Small intestine (tissue), 7 donors: Measurements from ENCODE around the gene MAP1LC3B2. TPM values are rescaled to one million over a fixed set of nuclear protein-coding genes. Genes with fewer than 3 reads are reported as not detected.

Experiments
- DNase-seq, 2 donors: peaks; one replicate each; pipeline versions ENCODE4 v3.0.0 to v3.0.0-alpha.2; 2013
- FAIRE-seq: peaks from 2 replicates; lab custom pipeline; 2012; peaks lifted over from hg19 to GRCh38; lab: Jason Lieb, UNC
- H3K27ac ChIP-seq, 3 donors: one replicate each; pipeline ENCODE4 v1.5.1; 2013; ENCODE audit warnings: low read length in 2 of 3, mild to moderate bottlenecking in 2 of 3, control low read depth in 1 of 3, inconsistent platforms in 1 of 3, low read depth in 1 of 3, moderate library complexity in 1 of 3
- H3K27me3 ChIP-seq, 3 donors: one replicate each; pipeline ENCODE4 v1.6.1; 2013; ENCODE audit warnings: low read length in 3 of 3, inconsistent platforms in 1 of 3; ENCODE audit not compliant: control insufficient read depth in 3 of 3, insufficient read depth in 3 of 3
- H3K36me3 ChIP-seq, 3 donors: one replicate each; pipeline ENCODE4 v1.6.1; 2013; ENCODE audit warnings: low read length in 3 of 3, inconsistent platforms in 1 of 3, low read depth in 1 of 3, mild to moderate bottlenecking in 1 of 3, moderate library complexity in 1 of 3; ENCODE audit not compliant: control insufficient read depth in 3 of 3, insufficient read depth in 2 of 3
- H3K4me1 ChIP-seq, 3 donors: one replicate each; pipeline ENCODE4 v1.6.1; 2013; ENCODE audit warnings: low read length in 2 of 3, inconsistent platforms in 1 of 3, low read depth in 1 of 3, mild to moderate bottlenecking in 1 of 3, moderate library complexity in 1 of 3; ENCODE audit not compliant: control insufficient read depth in 3 of 3, insufficient read depth in 2 of 3
- H3K4me3 ChIP-seq, 3 donors: one replicate each; pipeline ENCODE4 v1.5.1; 2013; ENCODE audit warnings: low read length in 3 of 3, control low read depth in 1 of 3, inconsistent platforms in 1 of 3, low read depth in 1 of 3, mild to moderate bottlenecking in 1 of 3, moderate library complexity in 1 of 3
- H3K9me3 ChIP-seq, 2 donors: one replicate each; pipeline ENCODE4 v1.6.1; 2013; ENCODE audit warnings: low read depth in 1 of 2, low read length in 1 of 2; ENCODE audit not compliant: control insufficient read depth in 2 of 2, insufficient read depth in 1 of 2
- WGBS, 3 donors: extraction: QIAGEN DNeasy Blood & Tissue Kit; methylation state at CpG; one replicate each; pipeline ENCODE4 v1.1.7; 2013; 5-methylcytosine and 5-hydroxymethylcytosine counted together
- polyA plus RNA-seq, 4 donors: library from polyadenylated mRNA; stranded (reverse) in 3 of 4; unstranded in 1 of 4; fragments of 200-250 nt in 3 of 4; fragments of 120-200 nt in 1 of 4; gene quantifications; one replicate each; pipeline versions ENCODE4 v1.2.1 to v1.2.3, GENCODE V29; 2013
- donor health status: healthy with polysubstance abuse.
- donor health status: control.
- donor health status: control.
- donor health status: Bipolar disorder and iron deficiency.
- donor health status: healthy.

The MAP1LC3B2 gene
- polyA plus RNA-seq, 4 donors, result 1.1 to 2.7 (median 2.0) TPM

DNA sequence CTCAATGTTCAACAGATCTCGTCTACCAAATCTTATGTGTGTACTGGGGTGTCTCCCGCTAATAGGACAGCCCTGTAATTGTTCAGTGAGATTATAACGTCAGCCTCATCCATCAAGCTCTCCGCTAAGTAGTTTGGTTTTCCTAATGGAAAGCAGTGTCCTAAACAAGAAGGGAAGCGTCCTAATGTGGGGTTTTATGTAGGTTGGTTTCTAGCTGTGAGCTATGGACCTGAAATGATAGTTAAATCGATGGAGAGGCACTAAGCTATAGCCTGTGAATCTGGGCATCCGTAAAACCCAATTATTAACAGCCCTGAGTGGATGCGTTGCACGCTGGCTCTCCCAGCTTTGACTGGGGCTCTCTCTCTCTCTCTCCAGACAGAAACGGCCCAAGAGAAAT is 9.2 kb upstream of the MAP1LC3B2 start:
- DNase-seq, result no peak
- Histone ChIP-seq H3K9me3 (peaks cover 0 to 2% of the 10 kb centered on the region in 2 donors), H3K4me3 (no peak overlapping the region), H3K4me1 (no peaks in the 10 kb centered on the region), H3K27ac (no peak overlapping the region), H3K36me3 (no peaks in the 10 kb centered on the region), H3K27me3 (no peaks in the 10 kb centered on the region)
- no peak for FAIRE-seq
- 83 to 85% (median 85%) methylated on average over 10 of the region's 10 CpGs for WGBS, 3 donors

- FAIRE-seq (no peak), DNase-seq (no peak)
- peaks cover 0 to 2% of the 10 kb centered on the region in 2 donors for H3K9me3 ChIP-seq
- no peak overlapping the region for H3K4me3 ChIP-seq
- no peaks in the 10 kb centered on the region for H3K27me3 ChIP-seq
- WGBS, 3 donors, result 65 to 89% (median 84%) methylated on average over 2 of the region's 2 CpGs
- no peaks in the 10 kb centered on the region for H3K4me1 ChIP-seq
- no peak overlapping the region for H3K27ac ChIP-seq
- no peaks in the 10 kb centered on the region for H3K36me3 ChIP-seq
These were observed 8.0 kb upstream of the MAP1LC3B2 start for GRCh38 chr12:116551151-116551550.

GRCh38 chr12:116551619-116551951 is 7.6 kb upstream of the MAP1LC3B2 start:
- peaks cover 0 to 2% of the 10 kb centered on the region in 2 donors for H3K9me3 ChIP-seq
- no peaks in the 10 kb centered on the region for H3K36me3 ChIP-seq
- no peak for FAIRE-seq
- H3K27ac ChIP-seq, result no peak overlapping the region
- H3K27me3 ChIP-seq, result no peaks in the 10 kb centered on the region
- H3K4me3 ChIP-seq, result no peak overlapping the region
- DNase-seq, result no peak
- 89 to 100% (median 96%) methylated on average over 2 of the region's 2 CpGs for WGBS, 3 donors
- no peaks in the 10 kb centered on the region for H3K4me1 ChIP-seq

GRCh38 chr12:116551952-116552772 is 7.0 kb upstream of the MAP1LC3B2 start:
- no peak overlapping the region for H3K4me3 ChIP-seq
- WGBS, 3 donors, result 92 to 94% (median 93%) methylated on average over 16 of the region's 16 CpGs
- H3K27me3 ChIP-seq, result no peaks in the 10 kb centered on the region
- peaks cover 0 to 2% of the 10 kb centered on the region in 2 donors for H3K9me3 ChIP-seq
- no peak overlapping the region for H3K27ac ChIP-seq
- FAIRE-seq (no peak), DNase-seq (no peak)
- no peaks in the 10 kb centered on the region for H3K4me1 ChIP-seq
- H3K36me3 ChIP-seq, result no peaks in the 10 kb centered on the region

GRCh38 chr12:116552773-116553373 is 6.3 kb upstream of the MAP1LC3B2 start:
- WGBS, 3 donors, result 89 to 95% (median 93%) methylated on average over 17 of the region's 17 CpGs
- Histone ChIP-seq H3K4me1 (no peaks in the 10 kb centered on the region), H3K27ac (no peak overlapping the region), H3K36me3 (no peaks in the 10 kb centered on the region), H3K27me3 (no peaks in the 10 kb centered on the region), H3K9me3 (peaks cover 0 to 2% of the 10 kb centered on the region in 2 donors), H3K4me3 (no peak overlapping the region)
- no peak for DNase-seq
- no peak for FAIRE-seq

GRCh38 chr12:116556356-116556952 is 2.7 kb upstream of the MAP1LC3B2 start:
- WGBS, 3 donors, result 89 to 95% (median 91%) methylated on average over 6 of the region's 6 CpGs
- Histone ChIP-seq H3K36me3 (no peaks in the 10 kb centered on the region), H3K4me3 (no peak overlapping the region), H3K27me3 (no peaks in the 10 kb centered on the region), H3K9me3 (peaks cover 0 to 2% of the 10 kb centered on the region in 2 donors), H3K27ac (no peak overlapping the region), H3K4me1 (peaks cover 7 to 17% (median 8%) of the 10 kb centered on the region in 3 donors)
- FAIRE-seq, result no peak
- no peak for DNase-seq

DNA sequence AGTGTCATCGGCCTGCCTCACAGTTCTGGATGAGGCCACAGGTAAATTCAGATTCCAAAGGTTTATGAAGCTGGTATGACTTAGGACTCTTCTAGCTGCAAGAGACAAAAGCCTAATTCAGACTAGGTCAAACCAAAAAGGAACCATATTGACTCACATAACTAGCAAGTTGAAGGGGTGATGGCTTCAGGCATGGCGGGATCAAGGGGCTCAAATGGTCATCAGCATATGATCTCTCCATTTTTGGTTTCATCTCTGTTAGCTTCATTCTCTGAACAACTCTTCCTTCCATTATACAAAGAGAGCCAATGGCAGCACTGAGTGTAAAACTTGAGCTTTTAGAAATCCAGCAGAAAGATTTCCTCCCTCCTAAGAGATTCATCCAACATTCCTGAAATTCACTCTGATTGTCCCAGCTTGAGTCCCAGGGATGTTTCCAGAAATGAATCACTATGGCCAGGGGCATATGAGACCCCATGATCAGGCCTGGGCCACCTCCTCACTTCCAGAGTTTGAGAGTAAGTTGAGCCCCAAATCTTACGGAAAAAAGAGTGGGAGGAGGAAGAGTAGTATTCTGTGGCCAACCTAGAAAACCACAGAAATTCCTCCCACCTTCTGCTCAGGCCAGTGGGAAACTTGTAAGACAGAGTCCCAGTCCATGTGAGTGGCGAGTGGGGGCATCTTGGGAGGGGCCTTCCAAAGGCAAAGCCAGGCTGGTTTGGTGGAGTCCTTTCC is 2.0 kb upstream of the MAP1LC3B2 start:
- Histone ChIP-seq H3K4me3 (no peak overlapping the region), H3K9me3 (peaks cover 0 to 5% of the 10 kb centered on the region in 2 donors), H3K27me3 (no peaks in the 10 kb centered on the region), H3K36me3 (no peaks in the 10 kb centered on the region), H3K27ac (no peak overlapping the region), H3K4me1 (peaks cover 7 to 20% (median 8%) of the 10 kb centered on the region in 3 donors)
- DNase-seq, result no peak
- 91 to 97% (median 92%) methylated on average over 4 of the region's 4 CpGs for WGBS, 3 donors
- FAIRE-seq, result no peak
